Hindlimb muscle (tissue), 1 donor: ENCODE results near the gene SH3PXD2A. TPM values are rescaled to one million over a fixed set of nuclear protein-coding genes. Genes with fewer than 3 reads are reported as not detected.
A peak's percentile ranks its signal among the peaks of the same experiment; 100 is the strongest.
"Not testable (repeated sequence)": the region's sequence is repeated elsewhere in the genome, so short reads cannot be mapped to it uniquely, and the experiment has no call there.

Experiments
- DNase-seq: peaks from one replicate; pipeline ENCODE4 v3.0.0-alpha.2; 2013
- polyA plus RNA-seq: library from polyadenylated mRNA; unstranded; fragments of 120-200 nt; gene quantifications from one replicate; pipeline ENCODE4 v1.2.1, GENCODE V29; 2013; ENCODE audit not compliant: insufficient read length

Gene SH3PXD2A
- polyA plus RNA-seq, 1 donor: 81.1 TPM

DNA sequence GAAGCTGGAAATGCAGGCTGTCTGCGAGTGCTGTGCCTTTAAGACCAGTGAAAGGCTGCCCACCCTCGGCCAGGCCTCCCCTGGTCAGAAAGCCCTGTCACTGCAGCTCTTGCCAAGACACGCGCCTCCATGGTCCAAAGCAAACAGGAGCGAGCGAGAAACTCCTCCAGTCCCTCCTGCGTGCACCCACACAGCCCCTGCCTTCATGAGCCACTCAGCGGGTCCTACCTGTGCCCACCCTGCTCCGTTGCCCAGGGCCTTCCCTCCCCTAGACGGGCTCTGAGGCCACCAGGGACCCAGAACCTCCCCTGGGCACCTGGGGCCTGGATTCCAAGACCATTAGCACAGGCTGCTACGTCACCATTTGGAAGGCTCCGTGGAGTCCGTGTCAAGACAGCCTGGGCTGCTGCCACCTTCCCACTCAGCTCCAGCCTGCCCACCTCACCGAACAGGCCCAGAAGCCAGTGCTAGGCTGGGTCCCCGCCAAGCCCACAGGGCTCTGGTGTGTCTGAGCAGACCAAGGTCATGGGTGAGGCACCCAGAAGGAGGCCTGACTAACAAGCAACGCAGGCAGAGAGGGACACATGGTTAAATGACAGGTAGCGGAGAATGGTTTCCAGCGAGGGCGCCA lies 217.3 kb downstream of the SH3PXD2A start:
- peak; percentile 66 for DNase-seq

DNA sequence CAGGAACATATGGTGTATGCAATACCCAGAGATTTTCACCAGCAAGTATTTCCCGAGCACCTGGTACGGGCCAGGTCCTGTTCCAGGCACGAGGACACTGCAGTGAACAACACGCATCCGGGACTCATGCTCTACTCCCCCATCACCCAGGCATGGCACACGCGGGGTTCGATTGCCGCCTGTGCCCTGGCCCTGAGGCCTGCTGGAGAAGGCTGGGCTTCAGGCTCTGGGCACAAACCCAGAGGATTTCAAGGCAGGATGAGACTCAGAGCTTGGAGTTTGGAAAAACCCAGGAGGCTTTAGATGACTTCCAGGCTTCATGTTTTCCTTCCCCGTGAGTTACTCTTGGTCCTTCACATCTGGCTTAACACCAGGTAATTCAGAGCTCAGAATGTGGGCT lies 218.4 kb downstream of the SH3PXD2A start:
- DNase-seq: no peak

DNA sequence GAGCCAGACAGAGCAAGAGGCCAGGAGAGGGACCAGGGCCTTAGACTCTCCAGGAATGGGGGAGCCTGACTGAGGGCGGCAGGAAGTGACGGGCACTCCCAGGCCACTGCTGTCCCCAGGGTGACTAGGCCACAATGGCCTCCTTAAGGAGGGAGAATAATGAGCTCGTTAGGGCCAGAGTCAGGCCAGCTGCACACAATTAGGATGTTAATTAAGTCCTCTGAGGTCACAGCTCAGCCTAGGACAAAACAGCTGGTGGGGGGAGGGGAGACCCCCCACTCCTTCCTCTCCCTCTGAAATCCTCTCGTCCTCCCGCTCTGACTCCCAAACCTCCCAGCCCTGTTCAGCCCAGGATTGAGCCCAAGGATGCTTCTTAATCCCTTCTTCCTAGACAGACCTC lies 218.9 kb downstream of the SH3PXD2A start:
- DNase-seq: no peak

DNA sequence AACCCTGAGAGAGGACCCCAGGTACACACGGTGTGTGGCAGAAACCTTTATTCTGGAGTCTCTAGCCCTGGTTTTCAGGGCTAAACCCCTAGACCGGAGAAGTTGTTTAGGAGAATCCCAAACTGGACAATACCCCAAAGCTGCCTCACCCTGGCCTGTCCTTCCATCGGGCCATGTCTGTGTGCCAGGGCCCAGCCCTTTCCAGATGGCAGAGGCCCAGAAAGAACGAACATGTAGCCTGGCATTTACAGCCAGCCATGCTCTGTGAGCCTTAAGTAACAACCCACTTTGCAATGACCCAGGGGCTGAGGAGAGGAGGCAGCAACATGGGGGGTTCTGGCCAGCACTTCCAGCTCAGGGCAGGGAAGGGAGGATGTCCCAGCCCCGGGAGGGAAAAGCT lies 219.8 kb downstream of the SH3PXD2A start:
- DNase-seq: no peak

DNA sequence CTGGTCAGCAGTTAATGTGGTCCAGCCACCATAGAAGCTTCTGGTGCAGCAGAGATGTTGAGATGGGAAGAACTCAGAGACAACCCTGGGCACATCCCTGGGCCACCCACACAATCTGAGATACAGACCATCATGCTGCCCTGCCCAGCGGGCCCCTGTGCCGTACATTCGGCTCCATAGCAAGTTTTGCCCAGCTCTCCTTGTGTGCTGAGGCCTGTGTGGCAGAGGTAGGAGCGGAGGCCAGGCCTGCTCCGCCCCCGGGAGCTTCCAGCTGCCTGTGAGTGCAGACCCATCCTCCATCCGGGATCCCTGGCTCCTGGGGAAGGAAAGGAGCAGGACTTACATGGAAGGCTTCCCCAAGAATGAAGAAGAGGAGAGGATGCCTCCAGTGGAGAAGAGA lies 221.5 kb downstream of the SH3PXD2A start:
- DNase-seq: no peak

DNA sequence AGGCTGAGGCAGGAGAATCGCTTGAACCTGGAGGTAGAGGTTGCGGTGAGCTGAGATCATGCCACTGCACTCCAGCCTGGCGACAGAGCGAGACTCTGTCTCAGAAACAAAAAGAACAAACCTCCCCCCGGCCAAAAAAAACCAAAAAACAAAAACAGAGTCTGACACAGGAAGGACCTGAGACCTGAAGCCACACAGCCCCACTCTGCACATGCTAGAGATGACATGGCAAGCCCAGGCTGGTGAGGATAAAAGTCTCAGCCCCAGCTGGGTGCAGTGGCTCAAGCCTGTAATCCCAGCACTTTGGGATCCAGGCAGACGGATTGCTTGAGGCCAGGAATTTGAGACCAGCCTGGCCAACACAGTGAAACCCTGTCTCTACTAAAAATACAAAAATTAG lies 222.5 kb downstream of the SH3PXD2A start:
- not testable (repeated sequence) for DNase-seq

DNA sequence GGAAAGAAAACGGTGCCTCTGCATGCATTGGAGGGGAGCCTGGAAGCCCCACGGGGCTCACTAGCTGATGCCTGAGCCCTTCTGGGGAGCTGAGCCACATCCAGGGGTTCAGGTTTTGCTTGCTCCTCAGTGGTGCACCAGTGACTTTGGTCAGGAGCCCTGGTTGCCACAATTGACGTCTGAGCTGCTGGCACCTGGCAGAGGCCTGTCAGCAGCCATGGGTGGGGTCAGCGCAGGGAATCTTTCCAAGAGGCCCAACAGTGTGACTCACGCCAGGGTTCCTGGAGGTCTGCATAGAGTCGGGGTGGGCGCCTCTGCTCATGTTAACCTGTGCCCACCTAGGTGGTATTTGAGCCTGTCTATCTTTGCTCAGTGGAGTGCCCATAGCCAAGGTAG lies 223.1 kb downstream of the SH3PXD2A start:
- DNase-seq: no peak

DNA sequence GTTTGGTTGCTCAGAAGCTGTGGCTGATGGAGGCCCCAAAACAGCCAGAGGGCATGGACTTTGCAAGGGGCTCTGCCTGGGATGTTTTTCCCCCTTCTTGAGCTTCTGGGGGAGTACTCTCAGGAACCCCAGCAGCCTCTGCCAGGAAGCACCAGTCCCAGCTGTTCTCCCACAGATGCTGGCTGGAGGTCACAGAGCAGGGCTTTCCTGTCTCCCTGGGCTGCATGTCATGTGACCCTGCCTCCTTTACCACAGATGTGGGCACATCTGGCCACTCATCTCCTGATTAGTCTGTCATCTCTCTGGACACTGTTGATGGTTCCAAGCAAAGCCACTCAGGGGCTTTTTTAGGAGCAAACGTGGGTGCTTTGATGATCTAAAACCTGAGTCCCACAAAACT lies 225.2 kb downstream of the SH3PXD2A start:
- no peak for DNase-seq

DNA sequence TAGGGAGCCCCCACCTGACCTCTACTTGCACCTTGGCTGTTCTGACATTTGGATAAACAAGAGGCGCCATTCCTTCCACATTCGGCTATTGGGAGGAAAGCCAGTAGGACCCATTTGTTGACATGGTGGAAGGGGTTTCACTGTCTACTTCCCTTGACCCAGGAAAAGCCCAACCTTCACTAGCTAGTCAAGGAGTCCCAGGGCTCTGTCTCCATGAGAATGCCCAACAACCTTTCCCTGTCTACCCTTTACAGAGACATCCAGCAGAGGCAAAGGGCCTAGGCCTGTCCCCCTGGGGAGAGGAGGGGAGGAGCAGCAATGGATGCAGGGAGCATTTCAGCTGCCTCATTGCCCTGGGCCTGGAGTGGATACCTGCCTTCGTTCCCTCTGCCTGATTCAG lies 225.8 kb downstream of the SH3PXD2A start:
- no peak for DNase-seq

DNA sequence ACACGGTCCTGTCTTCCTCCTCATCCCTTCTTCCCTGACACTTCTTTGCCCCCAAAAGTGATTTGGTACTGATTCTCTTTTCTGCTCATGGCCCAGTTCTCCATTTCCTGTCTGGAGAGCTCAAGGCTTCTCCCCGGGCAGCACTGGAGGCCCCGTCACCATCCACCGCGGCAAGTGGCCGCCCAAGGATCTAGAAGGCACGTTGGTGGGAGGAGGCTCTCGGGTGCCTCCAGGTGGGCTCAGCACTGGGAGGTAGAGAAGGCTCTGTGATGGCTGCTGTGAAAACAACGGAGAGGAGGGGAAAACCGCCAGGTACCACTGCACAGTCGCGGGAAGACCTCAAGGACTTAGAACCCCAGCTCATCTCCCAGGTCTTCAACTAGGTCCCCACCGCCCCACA lies 227.5 kb downstream of the SH3PXD2A start:
- DNase-seq: no peak

DNA sequence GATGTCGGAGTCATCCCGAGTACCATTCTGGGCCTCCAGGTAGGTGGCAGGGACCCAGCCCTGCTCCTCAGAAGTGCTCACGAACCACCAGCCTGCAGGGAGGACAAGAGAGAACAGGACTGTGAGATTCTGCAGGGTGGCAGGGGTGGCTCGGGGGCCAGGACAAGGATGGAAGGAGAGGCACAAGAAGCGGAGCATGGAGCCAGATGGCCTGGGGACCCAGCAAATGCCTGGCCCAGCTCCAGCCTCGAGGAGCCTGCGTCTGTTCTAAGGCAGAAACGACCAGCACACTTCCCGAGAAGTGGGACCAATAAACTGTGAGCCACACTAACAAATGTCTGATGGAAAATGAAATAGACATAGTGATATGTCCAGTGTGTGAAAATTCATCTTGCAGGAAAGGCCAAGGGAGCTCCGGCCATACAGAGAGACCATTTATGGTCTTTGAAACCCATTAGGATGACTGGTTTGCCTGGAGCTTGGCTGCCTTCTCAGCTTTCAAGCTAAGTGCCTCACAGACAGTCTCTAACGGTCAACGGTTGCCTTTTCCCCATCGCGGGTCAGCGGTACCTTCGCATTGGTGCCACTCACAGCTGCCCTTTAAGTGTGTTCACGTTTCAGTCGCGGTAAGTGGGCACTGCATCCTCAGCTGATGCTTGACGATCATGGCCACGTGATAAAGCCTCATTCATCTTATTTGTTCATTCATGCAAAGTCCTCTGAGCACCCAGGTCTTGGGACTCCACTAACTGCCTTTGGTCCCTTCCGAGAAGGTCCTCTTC lies 228.1 kb downstream of the SH3PXD2A start:
- no peak for DNase-seq

DNA sequence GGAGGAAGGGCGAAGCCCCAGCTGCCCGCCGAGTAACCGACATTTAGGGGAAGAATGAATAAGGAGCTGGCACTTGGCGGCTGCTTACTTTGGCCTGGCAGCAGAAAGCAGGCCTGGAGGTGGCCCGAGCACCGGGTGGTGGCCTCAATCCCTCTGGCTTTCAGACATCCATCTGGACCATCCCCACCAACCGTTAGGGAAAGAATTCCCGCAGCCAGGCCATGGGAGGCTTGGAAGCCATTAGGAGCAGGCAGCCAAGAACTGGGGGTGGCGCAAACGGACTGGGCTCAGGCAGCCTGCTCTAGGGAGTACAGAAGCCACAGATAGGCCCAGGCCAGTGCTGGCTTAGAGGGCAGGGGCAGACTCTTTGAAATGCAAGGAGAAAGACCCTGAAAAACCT lies 229.2 kb downstream of the SH3PXD2A start:
- no peak for DNase-seq

DNA sequence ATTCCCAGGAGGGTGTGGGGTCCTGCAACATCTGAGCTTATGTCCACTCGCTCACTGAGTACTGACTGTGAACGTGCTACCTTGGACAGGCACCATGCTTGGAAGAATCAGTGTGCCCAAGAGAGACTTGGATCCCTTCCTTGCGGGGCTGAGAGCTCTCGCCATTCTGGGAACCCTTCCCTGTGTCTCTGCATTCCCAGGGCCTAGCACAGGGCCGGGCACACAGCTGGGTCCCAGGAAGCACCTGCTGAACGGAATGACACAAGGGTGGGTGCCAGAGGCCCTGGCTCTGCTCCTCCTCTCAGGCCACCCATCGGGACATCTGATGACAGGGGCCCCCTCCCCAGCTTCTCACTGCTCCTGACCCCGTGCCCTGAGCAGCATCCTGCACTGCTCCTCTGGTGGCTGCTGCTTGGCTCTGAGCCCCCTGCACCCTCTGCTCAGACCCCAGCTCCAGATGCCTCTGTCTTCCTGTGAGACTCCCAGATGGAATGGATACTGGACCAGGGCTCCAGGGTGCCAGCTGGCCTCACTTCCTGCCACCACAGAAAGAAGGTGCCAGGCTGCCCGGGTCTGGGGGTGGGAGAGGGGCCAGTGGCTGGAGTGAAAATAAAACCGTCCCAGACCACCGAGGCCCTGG lies 232.3 kb downstream of the SH3PXD2A start:
- no peak for DNase-seq

DNA sequence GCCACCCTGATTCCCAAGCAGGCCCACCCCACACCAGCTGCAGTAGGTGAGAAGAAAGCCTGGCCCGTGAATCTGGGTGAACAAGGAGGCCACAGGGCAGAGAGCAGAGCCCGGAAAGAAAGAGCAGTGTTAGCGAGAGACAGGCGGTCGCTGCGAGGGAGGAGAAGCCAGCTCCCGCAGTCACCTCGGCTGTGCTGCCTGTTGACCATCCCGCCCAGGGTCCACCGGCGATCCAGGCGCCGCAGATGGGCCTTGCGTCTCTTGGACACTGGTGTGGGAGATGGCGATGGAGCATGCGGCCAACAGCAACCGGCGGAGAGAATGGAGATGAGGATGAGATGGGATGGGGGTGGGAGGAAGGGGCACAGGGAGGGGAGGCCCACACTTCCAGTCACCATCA lies 233.1 kb downstream of the SH3PXD2A start:
- DNase-seq: no peak

DNA sequence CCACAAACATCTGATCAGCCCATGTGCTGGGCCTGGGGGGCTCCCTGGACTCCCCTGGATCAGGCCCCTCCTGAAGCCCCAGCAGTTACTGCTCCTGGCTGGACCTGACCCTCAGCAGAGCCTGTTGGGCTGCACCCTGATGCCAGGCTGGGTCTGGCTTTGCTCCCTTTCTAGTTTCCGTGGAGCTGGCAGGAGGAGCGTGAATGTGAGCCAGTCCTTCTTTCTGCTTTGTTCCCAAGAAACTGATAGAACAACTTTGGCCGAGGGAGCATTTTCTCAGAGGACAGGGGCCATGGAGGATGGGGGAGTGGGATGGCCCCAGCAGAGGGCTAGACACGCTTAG lies 233.6 kb downstream of the SH3PXD2A start:
- DNase-seq: no peak

DNA sequence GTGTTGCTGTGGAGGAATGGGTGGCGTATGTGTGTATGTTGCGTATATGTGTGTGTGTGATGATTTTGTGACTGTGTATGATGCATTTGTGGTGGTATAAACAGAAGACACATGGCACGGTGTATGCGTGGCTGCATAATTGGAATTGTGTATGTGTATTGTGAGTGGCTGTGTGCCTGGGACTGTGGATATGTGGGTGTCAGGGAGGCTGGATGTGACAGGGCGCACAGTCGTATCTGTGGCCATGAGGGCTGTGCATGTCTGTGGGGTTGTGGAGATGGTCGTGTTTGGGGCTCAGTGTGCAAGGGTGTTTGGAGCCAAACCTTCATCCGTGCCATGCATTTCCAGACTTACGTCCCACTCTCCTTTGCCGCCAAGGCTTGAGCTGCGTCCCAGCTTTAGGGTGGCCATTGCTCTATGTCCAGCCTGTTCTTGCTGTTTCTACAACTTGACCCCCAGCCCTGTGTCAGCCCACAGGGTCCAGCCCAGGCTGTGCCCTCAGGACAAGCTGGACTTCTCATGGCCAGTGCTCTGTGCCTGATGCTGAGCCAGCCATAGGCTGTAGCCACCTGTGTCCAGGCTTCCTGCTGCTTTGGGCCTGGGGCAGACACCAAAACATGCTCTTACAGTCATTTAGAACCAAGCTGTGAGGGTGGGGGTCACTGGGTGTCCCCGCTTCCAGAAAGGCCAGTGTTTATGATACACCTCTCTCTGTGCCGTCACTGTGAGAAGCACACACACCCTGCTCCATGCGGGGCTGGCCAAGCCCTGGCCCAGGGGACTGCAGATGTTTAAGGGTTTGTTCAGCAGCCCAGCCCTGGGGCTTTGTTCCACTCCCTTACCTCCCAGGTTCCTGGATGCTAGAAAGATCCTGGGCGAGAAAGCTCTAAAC lies 234.2 kb downstream of the SH3PXD2A start:
- DNase-seq: no peak

DNA sequence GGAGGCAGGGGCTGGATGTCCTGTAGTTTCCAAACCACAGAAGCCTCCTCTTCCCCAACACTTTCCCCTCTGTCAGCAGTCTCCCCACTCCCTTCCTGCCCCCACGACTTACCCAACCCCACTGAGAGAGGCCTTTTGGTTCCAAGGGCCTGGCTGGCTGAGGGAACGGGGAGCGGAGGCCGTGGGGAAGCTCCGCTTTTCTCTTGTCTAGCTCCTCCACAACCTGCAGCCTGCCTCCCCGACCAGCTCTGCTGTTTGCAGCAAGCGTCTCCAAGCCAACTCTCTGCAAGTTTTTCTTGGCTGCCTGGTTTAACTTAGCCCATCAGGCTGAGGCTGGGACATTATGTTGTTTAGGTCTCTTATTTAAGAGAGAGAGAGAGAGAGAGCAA lies 235.0 kb downstream of the SH3PXD2A start:
- DNase-seq: no peak

DNA sequence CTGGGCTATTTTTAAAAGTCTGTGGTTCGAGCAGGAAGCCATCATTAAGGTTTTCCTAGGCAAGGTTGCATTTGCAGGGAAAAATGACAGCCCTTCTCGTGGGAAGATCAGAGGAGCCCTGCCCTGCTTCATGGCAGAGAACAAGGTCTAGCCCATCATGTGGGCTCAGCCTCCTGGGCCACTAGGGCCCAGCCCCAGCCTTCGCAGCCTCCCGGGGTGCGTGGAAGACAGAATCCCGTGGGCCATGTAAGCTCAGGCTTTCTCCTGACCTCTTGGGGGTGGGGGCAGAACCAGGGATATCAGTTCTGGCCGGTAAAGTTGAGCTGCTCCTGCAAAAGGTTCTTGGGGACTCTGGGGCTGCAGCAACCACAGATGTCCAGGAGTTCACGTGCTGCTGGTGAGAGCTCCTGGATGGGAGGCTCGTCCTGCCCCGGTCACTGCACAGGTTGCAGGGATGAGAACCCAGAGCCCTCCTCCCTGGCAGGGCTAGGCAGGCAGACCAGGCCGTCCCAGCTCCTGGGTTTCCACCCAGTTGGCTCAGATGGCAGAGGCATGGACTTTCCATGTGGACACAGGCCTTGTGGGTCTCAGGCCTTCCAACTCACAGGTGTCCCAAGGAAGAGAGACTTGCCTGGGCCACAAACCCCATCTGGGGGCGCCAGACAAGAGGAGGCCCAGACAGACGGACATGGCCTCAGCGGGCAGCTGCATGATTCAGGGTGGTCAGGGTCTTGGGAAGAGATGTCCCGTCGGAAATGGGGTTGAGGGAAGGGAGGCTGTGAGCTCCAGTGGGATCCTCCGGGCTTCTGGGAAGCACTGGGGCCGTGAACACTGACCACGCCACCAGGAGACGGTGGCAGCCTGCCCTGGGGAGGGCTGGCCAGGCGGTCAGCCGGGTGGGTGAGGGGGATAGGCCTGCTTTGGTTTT lies 235.7 kb downstream of the SH3PXD2A start:
- no peak for DNase-seq

DNA sequence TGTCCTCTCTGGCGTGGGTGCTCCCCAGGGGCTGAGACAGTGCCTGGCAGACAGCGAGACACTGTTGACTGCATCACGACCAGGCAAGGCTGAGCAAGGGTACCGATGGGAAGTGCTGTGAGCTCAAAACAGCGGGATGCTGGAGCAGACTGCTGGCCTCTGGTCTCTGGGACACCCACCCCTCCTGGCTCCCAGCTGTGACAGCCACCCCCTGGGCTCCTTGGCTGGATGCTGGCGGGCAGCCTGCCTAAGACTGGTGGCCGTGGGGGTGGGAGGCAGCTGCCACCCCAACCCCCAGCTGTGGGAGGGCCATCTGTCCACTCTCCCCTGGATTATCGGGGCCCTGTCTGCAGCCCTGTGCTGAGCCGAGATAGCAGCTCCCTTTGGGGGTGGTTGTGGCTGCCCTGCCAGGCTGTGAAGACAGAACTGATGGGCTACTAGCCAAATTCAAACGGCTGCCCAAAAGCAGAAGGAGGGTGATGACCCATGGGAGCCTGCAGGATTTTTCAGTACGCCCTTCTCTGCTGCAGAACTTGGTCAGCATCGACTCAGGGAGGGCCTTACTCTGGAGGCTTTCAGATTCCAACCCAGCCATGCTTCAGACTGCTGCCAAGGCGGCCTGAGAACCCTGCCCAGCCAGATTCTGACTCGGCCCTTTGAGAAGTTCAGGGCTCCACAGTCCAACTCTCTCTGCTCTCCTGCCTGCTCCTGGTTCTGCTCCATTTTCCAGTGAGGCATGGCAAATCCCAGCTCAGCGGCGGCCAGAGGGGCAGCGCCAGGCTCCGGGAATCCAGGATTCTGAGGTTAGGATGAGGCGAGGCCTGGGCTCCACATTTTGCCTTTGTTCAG lies 236.6 kb downstream of the SH3PXD2A start:
- DNase-seq: peak; percentile 66

DNA sequence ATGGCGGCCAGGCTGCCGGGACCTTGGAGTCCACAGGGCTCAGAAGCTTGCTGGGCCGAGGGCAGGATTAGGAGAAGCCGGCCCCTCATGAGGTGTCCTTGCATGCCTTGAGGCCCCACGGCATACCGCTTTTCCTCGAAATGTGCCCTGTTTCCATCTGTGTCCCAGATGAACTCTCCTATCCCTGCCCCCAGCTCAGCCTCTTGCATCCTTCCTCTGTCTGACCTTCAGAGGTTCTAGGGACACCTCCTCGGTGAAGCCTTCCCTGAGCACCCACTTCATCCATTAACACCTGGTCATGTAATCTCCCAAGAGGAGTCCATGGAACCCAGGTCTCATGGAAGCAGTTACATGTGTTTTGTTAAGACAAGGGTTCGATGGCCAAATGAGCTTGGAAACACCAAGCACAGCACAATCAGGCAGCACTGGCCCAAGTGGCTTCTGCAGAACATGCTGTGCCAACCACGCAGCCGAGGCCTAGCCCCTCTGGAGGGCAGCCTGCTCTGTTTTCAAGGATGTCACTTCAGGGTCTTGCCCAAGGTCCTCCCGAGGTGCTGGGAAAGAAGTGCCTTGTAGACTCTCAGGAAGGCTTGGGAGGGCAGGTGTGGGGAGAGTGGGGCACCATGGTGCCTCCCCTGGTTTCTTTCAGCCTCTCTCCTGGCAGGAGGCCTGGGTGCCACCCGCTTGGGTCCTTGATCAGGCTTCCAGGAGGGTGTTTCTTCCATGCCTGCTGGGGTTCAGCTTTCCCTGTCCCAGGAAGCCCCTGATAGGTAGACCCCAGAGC lies 237.6 kb downstream of the SH3PXD2A start:
- DNase-seq: no peak
